ENCODE data around the gene RAPGEF4. TPM values are rescaled to one million over a fixed set of nuclear protein-coding genes. Genes with fewer than 3 reads are reported as not detected.

Gene RAPGEF4
- total and polyA plus RNA-seq, 2 of the 13 experiments (the other 11 are each of a cell fraction or from before 2014, with no cell fraction given): 0.78 to 0.91 TPM

GRCh38 chr2:173008786-173009185 is 273.1 kb downstream of the RAPGEF4 start (continued):
- TF ChIP-seq, protein P1, sequence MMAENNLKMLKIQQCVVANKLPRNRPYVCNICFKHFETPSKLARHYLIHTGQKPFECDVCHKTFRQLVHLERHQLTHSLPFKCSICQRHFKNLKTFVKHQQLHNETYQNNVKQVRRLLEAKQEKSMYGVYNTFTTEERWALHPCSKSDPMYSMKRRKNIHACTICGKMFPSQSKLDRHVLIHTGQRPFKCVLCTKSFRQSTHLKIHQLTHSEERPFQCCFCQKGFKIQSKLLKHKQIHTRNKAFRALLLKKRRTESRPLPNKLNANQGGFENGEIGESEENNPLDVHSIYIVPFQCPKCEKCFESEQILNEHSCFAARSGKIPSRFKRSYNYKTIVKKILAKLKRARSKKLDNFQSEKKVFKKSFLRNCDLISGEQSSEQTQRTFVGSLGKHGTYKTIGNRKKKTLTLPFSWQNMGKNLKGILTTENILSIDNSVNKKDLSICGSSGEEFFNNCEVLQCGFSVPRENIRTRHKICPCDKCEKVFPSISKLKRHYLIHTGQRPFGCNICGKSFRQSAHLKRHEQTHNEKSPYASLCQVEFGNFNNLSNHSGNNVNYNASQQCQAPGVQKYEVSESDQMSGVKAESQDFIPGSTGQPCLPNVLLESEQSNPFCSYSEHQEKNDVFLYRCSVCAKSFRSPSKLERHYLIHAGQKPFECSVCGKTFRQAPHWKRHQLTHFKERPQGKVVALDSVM (CRISPR knock-in tag; IDR thresholded peaks at IDR 0.05): peak; percentile 55; the same call in 1 of the 2 replicates
- TF ChIP-seq CCDC6 (CRISPR knock-in tag; IDR thresholded peaks at IDR 0.05) (no peak), EP300 (IDR thresholded peaks at IDR 0.05; ENCODE audit: low read depth in 2 of 2, low read length in 2 of 2) (0 out of 4 replicates have a peak, but pooled peaks of 1 of the 2 experiments have one; percentile 35), EP300 (CRISPR knock-in tag; IDR thresholded peaks at IDR 0.05; ENCODE audit: borderline replicate concordance) (no peak), MED1 (CRISPR knock-in tag; IDR thresholded peaks at IDR 0.05) (peak; percentile 58; the same call in 1 of the 2 replicates), AHDC1 (CRISPR knock-in tag; IDR thresholded peaks at IDR 0.05; ENCODE audit: borderline replicate concordance) (peak; percentile 59; the same call in 1 of the 2 replicates), PAF1 (CRISPR knock-in tag; IDR thresholded peaks at IDR 0.05) (no peak), FOSL2 (CRISPR knock-in tag; IDR thresholded peaks at IDR 0.05) (peak; percentile 49), RXRB (CRISPR knock-in tag; IDR thresholded peaks at IDR 0.05; ENCODE audit: borderline replicate concordance) (peak; percentile 75), ERF (CRISPR knock-in tag; IDR thresholded peaks at IDR 0.05) (peak; percentile 50; the same call in 1 of the 2 replicates), ZMYM4 (CRISPR knock-in tag; IDR thresholded peaks at IDR 0.05) (peak; percentile 63), ARNTL (CRISPR knock-in tag; IDR thresholded peaks at IDR 0.05) (peak; percentile 63)
- TF ChIP-seq, protein P2, sequence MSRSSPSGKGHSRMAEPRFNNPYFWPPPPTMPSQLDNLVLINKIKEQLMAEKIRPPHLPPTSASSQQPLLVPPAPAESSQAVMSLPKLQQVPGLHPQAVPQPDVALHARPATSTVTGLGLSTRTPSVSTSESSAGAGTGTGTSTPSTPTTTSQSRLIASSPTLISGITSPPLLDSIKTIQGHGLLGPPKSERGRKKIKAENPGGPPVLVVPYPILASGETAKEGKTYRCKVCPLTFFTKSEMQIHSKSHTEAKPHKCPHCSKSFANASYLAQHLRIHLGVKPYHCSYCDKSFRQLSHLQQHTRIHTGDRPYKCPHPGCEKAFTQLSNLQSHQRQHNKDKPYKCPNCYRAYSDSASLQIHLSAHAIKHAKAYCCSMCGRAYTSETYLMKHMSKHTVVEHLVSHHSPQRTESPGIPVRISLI (CRISPR knock-in tag; IDR thresholded peaks at IDR 0.05; ENCODE audit: borderline replicate concordance): peak; percentile 59; the same call in 1 of the 2 replicates
- TF ChIP-seq, protein P3, sequence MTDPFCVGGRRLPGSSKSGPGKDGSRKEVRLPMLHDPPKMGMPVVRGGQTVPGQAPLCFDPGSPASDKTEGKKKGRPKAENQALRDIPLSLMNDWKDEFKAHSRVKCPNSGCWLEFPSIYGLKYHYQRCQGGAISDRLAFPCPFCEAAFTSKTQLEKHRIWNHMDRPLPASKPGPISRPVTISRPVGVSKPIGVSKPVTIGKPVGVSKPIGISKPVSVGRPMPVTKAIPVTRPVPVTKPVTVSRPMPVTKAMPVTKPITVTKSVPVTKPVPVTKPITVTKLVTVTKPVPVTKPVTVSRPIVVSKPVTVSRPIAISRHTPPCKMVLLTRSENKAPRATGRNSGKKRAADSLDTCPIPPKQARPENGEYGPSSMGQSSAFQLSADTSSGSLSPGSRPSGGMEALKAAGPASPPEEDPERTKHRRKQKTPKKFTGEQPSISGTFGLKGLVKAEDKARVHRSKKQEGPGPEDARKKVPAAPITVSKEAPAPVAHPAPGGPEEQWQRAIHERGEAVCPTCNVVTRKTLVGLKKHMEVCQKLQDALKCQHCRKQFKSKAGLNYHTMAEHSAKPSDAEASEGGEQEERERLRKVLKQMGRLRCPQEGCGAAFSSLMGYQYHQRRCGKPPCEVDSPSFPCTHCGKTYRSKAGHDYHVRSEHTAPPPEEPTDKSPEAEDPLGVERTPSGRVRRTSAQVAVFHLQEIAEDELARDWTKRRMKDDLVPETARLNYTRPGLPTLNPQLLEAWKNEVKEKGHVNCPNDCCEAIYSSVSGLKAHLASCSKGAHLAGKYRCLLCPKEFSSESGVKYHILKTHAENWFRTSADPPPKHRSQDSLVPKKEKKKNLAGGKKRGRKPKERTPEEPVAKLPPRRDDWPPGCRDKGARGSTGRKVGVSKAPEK (CRISPR knock-in tag; IDR thresholded peaks at IDR 0.05; ENCODE audit: borderline replicate concordance): no peak

Data from HepG2 (cell line).